GM23338 (cell line): ENCODE measurements around the gene TBC1D14. TPM values are rescaled to one million over a fixed set of nuclear protein-coding genes. Genes with fewer than 3 reads are reported as not detected.

Experiments used
- ATAC-seq: fragments of 200-7000 bp; cut with Tn5 transposase; 3 replicates; pipeline ENCODE4 v1.9.1; 2020
- DNase-seq: peaks from one replicate; pipeline ENCODE4 v3.0.0-alpha.2; 2015; ENCODE audit warnings: low spot score
- H2AFZ ChIP-seq: fragments of 200-600 bp; sonication (generic); 2 replicates; pipeline ENCODE4 v1.8.0; 2016; ENCODE audit warnings: antibody characterized with exemption, mild to moderate bottlenecking, moderate library complexity
- H3F3A ChIP-seq: fragments of 200-600 bp; sonication (generic); replicated peaks from 2 replicates; pipeline ENCODE4 v1.8.0; 2017; ENCODE audit warnings: antibody characterized with exemption, mixed run types, low read depth
- H3K27ac ChIP-seq: fragments of 200-600 bp; sonication (generic); 2 replicates; pipeline ENCODE4 v1.6.1; 2016; ENCODE audit warnings: low read depth
- H3K27me3 ChIP-seq: fragments of 200-600 bp; sonication (generic); 2 replicates; pipeline ENCODE4 v1.8.0; 2016; ENCODE audit warnings: mild to moderate bottlenecking, mixed run types, moderate library complexity; ENCODE audit not compliant: insufficient read depth
- H3K36me3 ChIP-seq: fragments of 200-600 bp; sonication (generic); 2 replicates; pipeline ENCODE4 v1.8.0; 2016; ENCODE audit warnings: mild to moderate bottlenecking; ENCODE audit not compliant: insufficient read depth
- H3K4me1 ChIP-seq: fragments of 200-600 bp; sonication (generic); 2 replicates; pipeline ENCODE4 v1.8.0; 2016; ENCODE audit warnings: mild to moderate bottlenecking, moderate library complexity; ENCODE audit not compliant: insufficient read depth
- H3K4me2 ChIP-seq: fragments of 200-600 bp; sonication (generic); 2 replicates; pipeline ENCODE4 v1.7.1; 2017; ENCODE audit warnings: mixed run types
- H3K4me3 ChIP-seq: fragments of 200-600 bp; sonication (generic); 2 replicates; pipeline ENCODE4 v1.6.1; 2016; ENCODE audit warnings: mixed run types
- H3K79me2 ChIP-seq: fragments of 200-600 bp; sonication (generic); replicated peaks from 2 replicates; pipeline ENCODE4 v1.8.0; 2017; ENCODE audit warnings: mild to moderate bottlenecking; ENCODE audit not compliant: insufficient read depth
- H3K9me2 ChIP-seq: fragments of 200-600 bp; sonication (generic); 2 replicates; pipeline ENCODE4 v1.8.0; 2017; ENCODE audit not compliant: insufficient read depth
- H4K20me1 ChIP-seq: fragments of 200-600 bp; sonication (generic); replicated peaks from 2 replicates; pipeline ENCODE4 v1.8.0; 2017; ENCODE audit warnings: mild to moderate bottlenecking; ENCODE audit not compliant: insufficient read depth
- H3K27ac Mint-ChIP-seq: 2 replicates; pipeline ENCODE4 v1.8.0; 2020; ENCODE audit warnings: inconsistent platforms, mild to moderate bottlenecking, moderate library complexity, mixed read lengths
- H3K27me3 Mint-ChIP-seq: 3 replicates; pipeline ENCODE4 v1.8.0; 2022; ENCODE audit warnings: low read depth, mild to moderate bottlenecking, moderate library complexity, mixed read lengths, inconsistent platforms; ENCODE audit not compliant: insufficient read depth, poor library complexity
- H3K36me3 Mint-ChIP-seq: 3 replicates; pipeline ENCODE4 v1.8.0; 2021; ENCODE audit warnings: low read depth, mild to moderate bottlenecking, inconsistent platforms, moderate library complexity, mixed read lengths
- H3K4me1 Mint-ChIP-seq: 3 replicates; pipeline ENCODE4 v1.8.0; 2020; ENCODE audit warnings: mild to moderate bottlenecking, inconsistent platforms, mixed read lengths
- H3K4me3 Mint-ChIP-seq: 3 replicates; pipeline ENCODE4 v1.8.0; 2021; ENCODE audit warnings: moderate library complexity, mild to moderate bottlenecking, inconsistent platforms, mixed read lengths
- H3K9me3 Mint-ChIP-seq: 3 replicates; pipeline ENCODE4 v1.8.0; 2020; ENCODE audit warnings: moderate library complexity, mild to moderate bottlenecking, inconsistent platforms, mixed read lengths
- CREB1 ChIP-seq: fragments of 250-450 bp; sonication (Bioruptor Pico); IDR thresholded peaks from 2 replicates; pipeline ENCODE4 v1.5.0; 2020; ENCODE audit warnings: low read depth, mild to moderate bottlenecking, moderate library complexity
- CTCF ChIP-seq, 2 experiments: fragments of 200-600 bp in 1 of 2; sonication (generic) in 1 of 2; conservative IDR thresholded peaks; 2 replicates each; pipeline versions ENCODE4 v1.5.1 to v1.6.1; 2016 to 2017; ENCODE audit warnings: antibody characterized with exemption in 2 of 2, low read depth in 2 of 2, mild to moderate bottlenecking in 2 of 2, moderate library complexity in 1 of 2
- NANOG ChIP-seq: IDR thresholded peaks from 2 replicates; pipeline ENCODE4 v1.6.1; 2016; ENCODE audit warnings: antibody characterized with exemption, borderline replicate concordance
- POLR2AphosphoS5 ChIP-seq: IDR thresholded peaks from 2 replicates; pipeline ENCODE4 v1.6.1; 2016; ENCODE audit warnings: antibody characterized with exemption, low read depth
- STAT1 ChIP-seq: IDR thresholded peaks from one replicate; pipeline ENCODE4 v1.6.1; 2016; ENCODE audit warnings: antibody characterized with exemption; ENCODE audit not compliant: unreplicated experiment
- ZNF462 ChIP-seq: fragments of 250-450 bp; sonication (Bioruptor Pico); IDR thresholded peaks from 2 replicates; pipeline ENCODE4 v1.5.0; 2020; ENCODE audit warnings: mild to moderate bottlenecking, moderate library complexity
- polyA plus RNA-seq: library from polyadenylated mRNA; unstranded; fragments of >200 nt; fragmentation: Nextera tagmentation; extraction: Ambion mirVana; gene quantifications from 2 replicates; pipeline ENCODE4 v1.2.1, GENCODE V29; 2016
- total RNA-seq: library from RNA; depleted of rRNA; stranded (reverse); fragments of >200 nt; shearing (Covaris generic); gene quantifications from 2 replicates; pipeline ENCODE4 v1.2.3, GENCODE V29; 2014

Gene TBC1D14
- total and polyA plus RNA-seq, 2 experiments from 2014 or later = 18.2 to 59.7 TPM

- H3K27me3 ChIP-seq = no peaks in the 10 kb centered on the region
- ATAC-seq = no peak
- DNase-seq = no peak
- peaks cover 60% of the 10 kb centered on the region for H3K4me1 Mint-ChIP-seq
- no peak overlapping the region for H2AFZ ChIP-seq
- H3K27ac ChIP-seq = no peak overlapping the region
- no peaks in the 10 kb centered on the region for H3K9me2 ChIP-seq
- no peaks in the 10 kb centered on the region for H3K36me3 ChIP-seq
- H3K4me1 ChIP-seq = peaks cover 24% of the 10 kb centered on the region
- H3K4me3 Mint-ChIP-seq = no peak overlapping the region
- no peaks in the 10 kb centered on the region for H3K9me3 Mint-ChIP-seq
- 0 out of 2 replicates have a peak overlapping the region, but pooled peaks have one; percentile 48 for H3K27ac Mint-ChIP-seq
- no peak for TF ChIP-seq CTCF (conservative IDR thresholded peaks at IDR 0.05; ENCODE audit: low read depth in 2 of 2)
- TF ChIP-seq ZNF462 (CRISPR knock-in tag) = no peak
- TF ChIP-seq CREB1 = no peak
- no peak for TF ChIP-seq STAT1
- TF ChIP-seq NANOG = no peak
- no peak for TF ChIP-seq POLR2AphosphoS5
- no peak overlapping the region for H3K4me2 ChIP-seq
- H4K20me1 ChIP-seq = no peaks in the 10 kb centered on the region
- H3K4me3 ChIP-seq = no peak overlapping the region
- peaks cover 61% of the 10 kb centered on the region for H3K79me2 ChIP-seq
- H3F3A ChIP-seq = no peaks in the 10 kb centered on the region
- peaks cover 25% of the 10 kb centered on the region for H3K27me3 Mint-ChIP-seq
- no peaks in the 10 kb centered on the region for H3K36me3 Mint-ChIP-seq
These were observed 48.4 kb downstream of the TBC1D14 start for GRCh38 chr4:6957994-6958393.
